H9 (cell line): ENCODE measurements around the gene USP17L10. TPM values are rescaled to one million over a fixed set of nuclear protein-coding genes. Genes with fewer than 3 reads are reported as not detected.

Experiments used
- total RNA-seq: library from RNA; stranded (reverse); gene quantifications from 2 replicates; pipeline ENCODE4 v1.2.1, GENCODE V29; 2021

Gene USP17L10
- total RNA-seq, 1 experiment from 2014 or later = not detected

Other genes starting within 250 kb of the USP17L10 start
- gene FAM90A26, start 40.2 kb upstream of the USP17L10 start, total RNA-seq = not detected in 2 replicates
- gene USP17L11, start 4.7 kb downstream of the USP17L10 start, total RNA-seq = not detected in 2 replicates
- not detected in 2 replicates for gene USP17L12, start 9.5 kb downstream of the USP17L10 start, total RNA-seq
- gene USP17L13, start 14.2 kb downstream of the USP17L10 start, total RNA-seq = not detected in 2 replicates
- gene USP17L15, start 23.7 kb downstream of the USP17L10 start, total RNA-seq = not detected in 2 replicates
- gene USP17L17, start 33.2 kb downstream of the USP17L10 start, total RNA-seq = not detected in 2 replicates
- not detected in 2 replicates for gene USP17L18, start 38.0 kb downstream of the USP17L10 start, total RNA-seq
- gene USP17L19, start 42.7 kb downstream of the USP17L10 start, total RNA-seq = not detected in 2 replicates
- not detected in 2 replicates for gene USP17L20, start 47.5 kb downstream of the USP17L10 start, total RNA-seq
- gene USP17L21, start 52.2 kb downstream of the USP17L10 start, total RNA-seq = not detected in 2 replicates
- not detected in 2 replicates for gene USP17L22, start 57.0 kb downstream of the USP17L10 start, total RNA-seq
- gene USP17L24, start 114.5 kb downstream of the USP17L10 start, total RNA-seq = not detected in 2 replicates
- not detected in 2 replicates for gene USP17L25, start 119.3 kb downstream of the USP17L10 start, total RNA-seq
- not detected in 2 replicates for gene USP17L26, start 124.0 kb downstream of the USP17L10 start, total RNA-seq
- gene USP17L5, start 128.7 kb downstream of the USP17L10 start, total RNA-seq = not detected in 2 replicates
- not detected in 2 replicates for gene USP17L27, start 133.5 kb downstream of the USP17L10 start, total RNA-seq
- not detected in 2 replicates for gene USP17L28, start 138.2 kb downstream of the USP17L10 start, total RNA-seq
- not detected in 2 replicates for gene USP17L29, start 143.0 kb downstream of the USP17L10 start, total RNA-seq
- gene USP17L30, start 152.5 kb downstream of the USP17L10 start, total RNA-seq = not detected in 2 replicates
- not detected in 2 replicates for gene DEFB131A, start 233.8 kb downstream of the USP17L10 start, total RNA-seq